ENCODE data around the gene FLNC. TPM values are rescaled to one million over a fixed set of nuclear protein-coding genes. Genes with fewer than 3 reads are reported as not detected.
A peak's percentile ranks its signal among the peaks of the same experiment; 100 is the strongest.

The FLNC gene
- total RNA-seq, 1 experiment from 2014 or later: 0.42 TPM

DNA sequence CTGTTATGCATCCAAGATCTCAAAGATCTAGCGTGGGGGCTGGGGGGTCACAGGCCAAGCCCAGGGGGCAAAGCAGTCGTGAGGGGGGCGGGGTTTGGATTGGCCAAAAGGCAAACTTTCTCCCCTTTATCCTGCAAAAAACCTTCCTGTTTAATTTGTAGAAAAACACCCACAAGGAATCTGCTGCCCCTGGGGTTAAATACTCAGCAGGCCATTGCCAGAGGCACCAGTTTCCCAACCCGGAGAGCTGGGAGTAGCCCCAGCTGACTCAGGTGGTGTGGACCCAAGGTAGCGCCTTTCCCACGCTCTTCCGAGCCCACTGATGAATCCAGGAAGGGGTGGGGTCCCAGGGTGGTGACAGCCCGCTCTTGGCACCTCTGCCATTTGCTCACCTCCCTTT lies 58.9 kb downstream of the FLNC start:
- no peak for DNase-seq
- peaks cover 20% of the 10 kb centered on the region for H3K4me1 Mint-ChIP-seq (ENCODE audit: low read depth, unreplicated experiment)
- BruUV-seq (replicated peaks): no TSS peak
- TF ChIP-seq CTCF (IDR thresholded peaks at IDR 0.05; ENCODE audit: unreplicated experiment): no peak
- H3K27me3 Mint-ChIP-seq (ENCODE audit: unreplicated experiment): no peaks in the 10 kb centered on the region
- CTCF ChIA-PET: interaction anchor here (0.6 kb wide), 2 partner anchors 14 to 466 kb away, joined by 4 to 5 read pairs; no protein-coding TSS in a partner anchor
- H3K36me3 Mint-ChIP-seq (ENCODE audit: insufficient read depth, unreplicated experiment): peaks cover 51% of the 10 kb centered on the region
- no peaks in the 10 kb centered on the region for H3K9me3 Mint-ChIP-seq (ENCODE audit: low read depth, unreplicated experiment)
- H3K27ac Mint-ChIP-seq (ENCODE audit: unreplicated experiment): no peak overlapping the region
- no peak overlapping the region for H3K4me3 Mint-ChIP-seq (ENCODE audit: low read depth, unreplicated experiment)
- intact Hi-C loops (cut with micrococcal nuclease; ENCODE audit: unreplicated experiment): no loop called here

DNA sequence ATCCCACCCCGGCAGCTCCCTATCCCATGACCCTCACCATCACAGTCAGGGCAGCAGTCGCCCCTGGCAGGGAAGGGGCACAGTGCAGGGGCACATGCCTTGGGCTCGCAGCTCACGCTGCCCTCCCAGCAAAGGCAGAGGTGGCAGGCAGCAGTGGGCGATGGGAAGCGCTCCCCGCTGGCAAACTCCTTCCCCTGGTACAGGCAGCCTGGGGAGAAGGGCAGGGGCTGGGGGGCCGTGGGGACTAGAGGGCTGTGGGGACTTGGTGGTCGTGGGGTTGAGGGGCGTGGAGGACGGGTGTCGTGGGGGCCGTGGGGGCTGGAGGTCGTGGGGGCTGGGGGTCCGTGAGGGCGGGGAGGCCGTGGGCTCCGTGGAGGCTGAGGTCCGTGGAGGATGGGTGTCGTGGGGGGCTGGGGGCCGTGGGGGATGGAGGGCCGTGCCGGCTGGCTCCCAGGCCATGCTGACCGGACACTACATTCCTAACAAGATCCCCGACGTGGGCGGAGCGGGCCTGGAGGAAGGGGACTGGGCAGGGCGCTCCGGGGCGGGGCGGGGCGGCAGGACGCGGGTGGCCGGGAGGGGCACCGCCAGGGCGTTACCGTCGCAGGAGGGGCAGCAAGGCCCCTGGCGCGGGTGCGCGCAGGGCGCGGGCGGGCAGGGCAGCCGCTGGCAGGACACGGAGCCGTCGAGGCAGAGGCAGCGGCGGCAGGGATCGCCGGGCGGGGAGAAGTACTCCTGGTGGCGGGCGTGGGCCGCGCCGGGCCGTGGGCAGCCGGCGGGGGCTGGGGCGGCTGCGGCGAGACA lies 60.3 kb downstream of the FLNC start:
- Mint-ChIP-seq H3K4me1 (ENCODE audit: low read depth, unreplicated experiment) (peaks cover 15% of the 10 kb centered on the region), H3K9me3 (ENCODE audit: low read depth, unreplicated experiment) (no peaks in the 10 kb centered on the region), H3K36me3 (ENCODE audit: insufficient read depth, unreplicated experiment) (peaks cover 51% of the 10 kb centered on the region), H3K27me3 (ENCODE audit: unreplicated experiment) (no peaks in the 10 kb centered on the region), H3K4me3 (ENCODE audit: low read depth, unreplicated experiment) (peak overlapping the region; percentile 57), H3K27ac (ENCODE audit: unreplicated experiment) (no peak overlapping the region)
- CTCF ChIA-PET: interaction anchor here (0.6 to 0.8 kb wide), 5 partner anchors 150 to 546 kb away, joined by 4 to 6 read pairs (median 6); no protein-coding TSS in a partner anchor
- TF ChIP-seq CTCF (IDR thresholded peaks at IDR 0.05; ENCODE audit: unreplicated experiment): peak; percentile 12
- intact Hi-C loops (cut with micrococcal nuclease; ENCODE audit: unreplicated experiment): no loop called here
- peak; percentile 79 for DNase-seq
- BruUV-seq (replicated peaks): no TSS peak

DNA sequence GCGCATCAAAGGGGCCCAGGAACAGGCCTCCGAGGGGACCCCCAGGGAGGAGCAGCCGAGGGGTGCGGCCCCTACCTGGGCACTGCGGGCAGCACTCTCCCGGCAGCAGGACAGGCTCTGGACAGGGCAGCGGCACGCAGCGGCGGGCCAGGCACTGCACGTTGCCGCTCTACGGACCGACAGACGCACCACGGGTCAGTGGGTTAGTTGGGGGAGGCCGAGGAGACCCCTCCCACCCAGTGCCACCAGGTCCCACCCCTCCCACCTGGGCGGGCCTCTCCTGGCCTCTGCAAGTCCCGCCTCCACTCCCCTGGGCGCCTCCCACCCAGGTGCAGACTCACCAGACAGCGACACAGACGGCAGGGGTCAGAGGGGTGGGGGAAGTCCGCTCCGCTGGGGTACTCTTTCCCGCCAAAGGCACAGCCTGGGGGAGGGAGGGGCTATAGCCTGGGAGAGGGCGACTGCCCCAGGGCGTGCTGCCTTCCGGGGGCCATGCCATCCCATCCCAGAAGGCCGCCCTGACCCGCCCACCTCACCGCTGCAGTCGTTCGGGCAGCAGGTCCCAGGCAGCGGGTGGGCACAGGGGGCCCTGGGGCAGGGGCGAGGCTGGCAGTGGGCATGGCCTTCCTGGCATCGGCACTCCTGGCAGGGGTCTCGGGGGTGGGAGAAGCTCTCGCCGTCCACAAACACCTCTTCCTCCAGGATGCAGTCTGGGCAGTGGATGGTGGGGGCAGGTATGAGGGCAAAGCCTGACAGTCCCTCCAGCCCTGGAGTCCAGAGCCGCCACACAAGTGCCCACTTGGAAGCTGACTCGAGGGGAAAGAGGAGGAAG lies 61.1 kb downstream of the FLNC start:
- H3K4me3 Mint-ChIP-seq (ENCODE audit: low read depth, unreplicated experiment): peak overlapping the region; percentile 57
- H3K27ac Mint-ChIP-seq (ENCODE audit: unreplicated experiment): no peak overlapping the region
- H3K27me3 Mint-ChIP-seq (ENCODE audit: unreplicated experiment): no peaks in the 10 kb centered on the region
- H3K36me3 Mint-ChIP-seq (ENCODE audit: insufficient read depth, unreplicated experiment): peaks cover 46% of the 10 kb centered on the region
- peak; percentile 82 for DNase-seq
- no peaks in the 10 kb centered on the region for H3K9me3 Mint-ChIP-seq (ENCODE audit: low read depth, unreplicated experiment)
- peak; percentile 10 for TF ChIP-seq CTCF (IDR thresholded peaks at IDR 0.05; ENCODE audit: unreplicated experiment)
- H3K4me1 Mint-ChIP-seq (ENCODE audit: low read depth, unreplicated experiment): peaks cover 15% of the 10 kb centered on the region
- CTCF ChIA-PET: no interaction called here
- intact Hi-C loops (cut with micrococcal nuclease; ENCODE audit: unreplicated experiment): no loop called here
- BruUV-seq (replicated peaks): no TSS peak

DNA sequence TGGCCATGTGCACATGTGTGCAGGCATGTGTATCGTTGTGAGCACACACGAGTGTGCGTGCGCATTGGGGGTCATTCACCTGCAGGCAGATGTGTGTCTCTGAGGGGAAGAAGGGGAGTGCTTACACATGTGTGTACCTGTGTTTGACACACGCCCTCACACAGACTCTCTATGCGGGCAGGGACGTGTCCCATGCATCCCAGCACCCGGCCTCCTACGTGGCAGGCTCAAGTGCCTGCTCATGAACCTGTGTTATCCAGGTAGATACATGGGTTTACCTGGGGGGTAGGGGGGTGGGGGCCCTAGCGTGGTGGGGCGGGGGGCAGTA lies 61.7 kb downstream of the FLNC start:
- BruUV-seq (replicated peaks): no TSS peak
- TF ChIP-seq CTCF (IDR thresholded peaks at IDR 0.05; ENCODE audit: unreplicated experiment): no peak
- Mint-ChIP-seq H3K27me3 (ENCODE audit: unreplicated experiment) (no peaks in the 10 kb centered on the region), H3K9me3 (ENCODE audit: low read depth, unreplicated experiment) (no peaks in the 10 kb centered on the region), H3K4me1 (ENCODE audit: low read depth, unreplicated experiment) (peaks cover 15% of the 10 kb centered on the region), H3K27ac (ENCODE audit: unreplicated experiment) (no peak overlapping the region), H3K36me3 (ENCODE audit: insufficient read depth, unreplicated experiment) (peaks cover 46% of the 10 kb centered on the region), H3K4me3 (ENCODE audit: low read depth, unreplicated experiment) (peak overlapping the region; percentile 57)
- CTCF ChIA-PET: no interaction called here
- intact Hi-C loops (cut with micrococcal nuclease; ENCODE audit: unreplicated experiment): no loop called here
- no peak for DNase-seq
